Lower leg skin (tissue), 4 donors: Measurements from ENCODE around the gene TIPARP. TPM values are rescaled to one million over a fixed set of nuclear protein-coding genes. Genes with fewer than 3 reads are reported as not detected.
"Not testable (repeated sequence)": the region's sequence is repeated elsewhere in the genome, so short reads cannot be mapped to it uniquely, and the experiment has no call there.

Experiments
- DNase-seq, 2 donors: peaks; one replicate each; pipeline ENCODE4 v3.0.0-alpha.2; 2019; ENCODE audit warnings: low spot score in 2 of 2
- H3K4me3 ChIP-seq: fragments of 200-600 bp; sonication (generic); 2 replicates; pipeline ENCODE4 v1.5.1; 2017; ENCODE audit warnings: mild to moderate bottlenecking, low read depth; ENCODE audit not compliant: poor library complexity, severe bottlenecking
- POLR2A ChIP-seq, 2 donors: fragments of 450-650 bp; IDR thresholded peaks; one replicate each; pipeline ENCODE4 v1.6.1; 2016 to 2017; ENCODE audit warnings: antibody characterized with exemption in 2 of 2, mild to moderate bottlenecking in 1 of 2, moderate library complexity in 1 of 2
- WGBS, 2 donors: methylation state at CpG; one replicate each; pipeline ENCODE4 v1.1.5; 2018; 5-methylcytosine and 5-hydroxymethylcytosine counted together
- intact Hi-C: fragments of 100-400 bp; cut with DNase I; formaldehyde crosslinking; loops from one replicate; pipeline ENCODE4 v1.15.0; 2023; ENCODE audit warnings: low total_unique reads
- total RNA-seq, 4 donors: library from RNA; depleted of rRNA; stranded (reverse); fragments of >200 nt; gene quantifications; one replicate each; pipeline ENCODE4 v1.1.0, GENCODE V29; 2016
- TF ChIP-seq, protein P1 (sequence below), 3 donors: fragments of 450-650 bp; IDR thresholded peaks; one replicate each; pipeline ENCODE4 v1.5.1; 2016; ENCODE audit warnings: antibody characterized with exemption in 3 of 3, mild to moderate bottlenecking in 3 of 3, moderate library complexity in 2 of 3

Gene TIPARP
- total RNA-seq, 4 donors from 2014 or later, result 59.1 to 70.3 (median 68.5) TPM

DNA sequence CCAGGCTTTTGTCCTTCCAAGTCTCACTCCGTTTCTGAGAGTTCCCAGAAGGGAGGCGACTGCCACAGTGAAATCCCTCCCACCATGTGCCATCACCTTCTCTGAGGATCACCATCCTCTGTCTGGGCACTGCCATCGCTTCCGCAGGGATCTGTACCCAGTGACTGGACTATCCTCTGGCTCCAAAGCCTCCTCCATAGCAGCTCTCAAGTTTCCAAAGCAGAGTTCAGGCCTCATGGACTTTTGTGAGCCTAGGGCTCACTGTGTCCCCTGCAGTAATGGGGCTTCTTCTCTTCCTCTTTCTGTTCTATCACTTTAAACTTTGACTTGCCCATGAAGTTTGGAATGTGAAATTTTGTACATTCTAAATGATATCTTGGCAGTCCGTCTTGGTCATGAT is 63.9 kb downstream of the TIPARP start:
- TF ChIP-seq, protein P1, sequence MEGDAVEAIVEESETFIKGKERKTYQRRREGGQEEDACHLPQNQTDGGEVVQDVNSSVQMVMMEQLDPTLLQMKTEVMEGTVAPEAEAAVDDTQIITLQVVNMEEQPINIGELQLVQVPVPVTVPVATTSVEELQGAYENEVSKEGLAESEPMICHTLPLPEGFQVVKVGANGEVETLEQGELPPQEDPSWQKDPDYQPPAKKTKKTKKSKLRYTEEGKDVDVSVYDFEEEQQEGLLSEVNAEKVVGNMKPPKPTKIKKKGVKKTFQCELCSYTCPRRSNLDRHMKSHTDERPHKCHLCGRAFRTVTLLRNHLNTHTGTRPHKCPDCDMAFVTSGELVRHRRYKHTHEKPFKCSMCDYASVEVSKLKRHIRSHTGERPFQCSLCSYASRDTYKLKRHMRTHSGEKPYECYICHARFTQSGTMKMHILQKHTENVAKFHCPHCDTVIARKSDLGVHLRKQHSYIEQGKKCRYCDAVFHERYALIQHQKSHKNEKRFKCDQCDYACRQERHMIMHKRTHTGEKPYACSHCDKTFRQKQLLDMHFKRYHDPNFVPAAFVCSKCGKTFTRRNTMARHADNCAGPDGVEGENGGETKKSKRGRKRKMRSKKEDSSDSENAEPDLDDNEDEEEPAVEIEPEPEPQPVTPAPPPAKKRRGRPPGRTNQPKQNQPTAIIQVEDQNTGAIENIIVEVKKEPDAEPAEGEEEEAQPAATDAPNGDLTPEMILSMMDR (IDR thresholded peaks at IDR 0.05), result no peak
- TF ChIP-seq POLR2A (IDR thresholded peaks at IDR 0.05), result no peak
- H3K4me3 ChIP-seq, result no peak overlapping the region
- intact Hi-C loops, result no loop called here
- 86 to 87% methylated on average over 5 of the region's 5 CpGs for WGBS, 2 donors
- DNase-seq, result no peak

- no peak for DNase-seq
- WGBS, 2 donors, result 94 to 96% methylated on average over 2 of the region's 2 CpGs
- intact Hi-C loops, result no loop called here
- H3K4me3 ChIP-seq, result no peak overlapping the region
- TF ChIP-seq, protein P1 (IDR thresholded peaks at IDR 0.05), result no peak
Measured at GRCh38 chr3:156739976-156740375, 65.6 kb downstream of the TIPARP start.

DNA sequence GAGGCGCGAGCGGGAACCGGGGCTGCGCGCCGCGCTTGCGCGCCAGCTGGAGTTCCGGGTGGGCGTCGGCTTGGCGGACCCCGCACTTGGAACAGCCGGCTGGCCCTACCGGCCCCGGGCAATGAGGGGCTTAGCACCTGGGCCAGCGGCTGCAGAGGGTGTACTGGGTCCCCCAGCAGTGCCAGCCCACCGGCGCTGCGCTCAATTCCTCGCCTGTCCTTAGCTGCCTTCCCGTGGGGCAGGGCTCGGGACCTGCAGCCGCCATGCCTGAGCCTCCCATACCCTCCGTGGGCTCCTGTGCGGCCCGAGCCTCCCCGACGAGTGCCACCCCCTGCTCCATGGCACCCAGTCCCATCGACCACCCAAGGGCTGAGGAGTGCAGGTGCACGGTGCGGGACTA is 66.2 kb downstream of the TIPARP start:
- intact Hi-C loops, DNase-seq, H3K4me3 ChIP-seq: not testable (repeated sequence)
- 97 to 98% methylated on average over 27 to 32 of the region's 34 CpGs for WGBS, 2 donors

GRCh38 chr3:156741935-156742334 is 67.5 kb downstream of the TIPARP start:
- WGBS, 2 donors, result 77 to 80% methylated on average over 2 of the region's 2 CpGs
- TF ChIP-seq POLR2A (IDR thresholded peaks at IDR 0.05), result no peak
- TF ChIP-seq, protein P1 (IDR thresholded peaks at IDR 0.05), result no peak
- no peak for DNase-seq
- intact Hi-C loops, result no loop called here
- H3K4me3 ChIP-seq, result no peak overlapping the region

- no peak for TF ChIP-seq POLR2A (IDR thresholded peaks at IDR 0.05)
- TF ChIP-seq, protein P1 (IDR thresholded peaks at IDR 0.05), result no peak
- DNase-seq, result no peak
- intact Hi-C loops, result no loop called here
- H3K4me3 ChIP-seq, result no peak overlapping the region
Measured at GRCh38 chr3:156742401-156742800, 68.0 kb downstream of the TIPARP start.

- intact Hi-C loops, result no loop called here
- no peak for DNase-seq
- no peak overlapping the region for H3K4me3 ChIP-seq
- WGBS, 2 donors, result 89% methylated on average over 5 of the region's 5 CpGs
- TF ChIP-seq, protein P1 (IDR thresholded peaks at IDR 0.05), result no peak
- no peak for TF ChIP-seq POLR2A (IDR thresholded peaks at IDR 0.05)
Measured at GRCh38 chr3:156743859-156744258, 69.5 kb downstream of the TIPARP start.
